ENCODE measurements around the gene NEDD4.
"Not testable (repeated sequence)": the region's sequence is repeated elsewhere in the genome, so short reads cannot be mapped to it uniquely, and the experiment has no call there.

NEDD4 gene

DNA sequence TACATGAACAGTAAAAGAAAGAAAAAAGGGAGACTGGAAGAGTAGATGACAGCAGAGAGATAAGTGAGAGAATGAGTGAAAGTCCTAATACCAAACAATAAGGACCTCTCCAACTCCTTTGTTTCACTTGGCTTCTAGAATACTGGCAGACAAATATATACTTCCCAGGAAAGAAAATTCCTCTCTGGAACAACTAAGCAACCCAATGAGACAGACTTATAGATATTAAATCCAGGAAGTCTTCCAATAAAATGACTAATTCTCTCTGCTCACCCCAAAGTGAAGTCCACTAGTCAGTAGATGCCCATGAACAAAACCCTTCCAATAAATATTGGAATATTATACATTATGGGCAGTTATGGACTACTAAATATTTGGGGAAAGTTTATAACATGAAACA lies 114.2 kb downstream of the NEDD4 start:
- no peak for DNase-seq

GRCh38 chr15:55873024-55873720 lies 120.2 kb downstream of the NEDD4 start:
- no peak for DNase-seq

GRCh38 chr15:55872471-55872870 lies 120.9 kb downstream of the NEDD4 start:
- no peak for DNase-seq

DNA sequence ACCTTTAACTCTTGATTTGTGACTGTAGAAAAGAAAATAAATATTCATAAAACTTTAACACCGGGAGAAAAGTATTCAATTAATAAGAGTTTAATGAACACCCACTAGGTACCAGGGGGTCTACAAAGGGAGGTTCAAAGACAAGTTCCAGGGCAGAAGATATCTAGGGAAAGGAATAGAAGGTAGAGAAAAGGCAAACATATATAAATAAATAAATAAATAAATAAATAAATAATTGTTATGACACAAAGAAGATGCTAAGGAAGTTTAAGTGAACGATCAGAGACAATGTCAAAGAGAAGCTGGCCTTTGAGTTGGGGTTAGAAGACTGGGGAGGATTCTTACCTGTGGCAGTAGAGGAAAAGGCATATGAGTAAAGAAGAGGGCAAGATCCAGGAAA lies 123.8 kb downstream of the NEDD4 start:
- no peak for DNase-seq

DNA sequence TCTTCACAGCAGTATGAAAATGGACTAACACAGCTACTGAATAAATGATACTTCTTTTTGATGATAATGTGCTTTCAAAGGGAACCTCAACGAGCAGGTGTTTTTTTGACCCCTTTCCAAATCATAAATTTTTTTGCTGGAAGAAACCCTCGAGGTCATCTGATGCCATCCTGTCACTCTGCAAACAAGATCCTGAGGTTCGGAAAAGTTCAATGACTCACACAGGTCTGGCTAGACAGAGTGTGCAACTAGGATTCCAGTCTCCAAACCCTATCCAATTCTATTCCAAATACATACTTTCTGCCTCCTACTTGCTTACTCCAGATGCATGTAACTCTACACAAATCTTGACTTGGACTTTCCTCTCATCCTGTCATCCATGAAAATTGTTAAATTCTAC lies 124.7 kb downstream of the NEDD4 start:
- DNase-seq = no peak

GRCh38 chr15:55868291-55868690 lies 125.1 kb downstream of the NEDD4 start:
- DNase-seq = not testable (repeated sequence)

DNA sequence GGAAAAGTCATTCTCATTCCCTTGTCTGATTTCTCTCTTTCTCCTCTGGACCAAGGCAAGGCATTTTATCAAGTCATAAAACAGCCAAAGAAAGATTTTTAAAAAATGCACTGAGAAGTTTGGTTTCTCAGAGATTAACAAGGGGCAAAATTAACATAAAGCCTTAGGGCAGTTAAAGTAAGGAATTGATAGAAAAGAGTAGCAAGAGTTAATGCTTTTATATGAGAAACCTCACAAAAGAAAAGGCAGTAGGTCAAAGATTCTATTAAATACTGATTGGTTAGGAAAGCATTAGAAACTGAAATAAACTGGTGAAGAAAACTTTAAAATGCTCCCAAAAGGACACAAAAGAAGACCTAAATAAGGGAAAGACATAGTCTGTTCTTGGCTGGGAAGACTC lies 129.5 kb downstream of the NEDD4 start:
- no peak for DNase-seq

DNA sequence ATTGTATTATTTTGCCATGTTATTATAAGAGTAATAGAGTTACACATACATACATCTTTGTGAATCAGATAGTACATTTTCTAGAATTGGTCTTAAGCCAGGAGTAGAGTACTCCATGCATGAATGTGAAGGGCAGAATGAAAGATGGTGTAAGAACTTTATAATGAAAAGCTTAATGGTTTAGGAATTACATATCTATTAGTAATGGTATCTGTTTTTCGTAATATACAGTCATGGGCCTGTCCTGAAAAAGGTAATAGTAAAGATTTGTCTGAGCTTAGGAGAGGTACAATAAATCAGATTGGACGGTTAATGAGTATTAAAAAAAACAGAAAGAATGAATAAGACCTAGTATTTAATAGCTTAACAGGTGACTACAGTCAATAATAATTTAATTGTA lies 132.3 kb downstream of the NEDD4 start:
- DNase-seq = no peak

DNA sequence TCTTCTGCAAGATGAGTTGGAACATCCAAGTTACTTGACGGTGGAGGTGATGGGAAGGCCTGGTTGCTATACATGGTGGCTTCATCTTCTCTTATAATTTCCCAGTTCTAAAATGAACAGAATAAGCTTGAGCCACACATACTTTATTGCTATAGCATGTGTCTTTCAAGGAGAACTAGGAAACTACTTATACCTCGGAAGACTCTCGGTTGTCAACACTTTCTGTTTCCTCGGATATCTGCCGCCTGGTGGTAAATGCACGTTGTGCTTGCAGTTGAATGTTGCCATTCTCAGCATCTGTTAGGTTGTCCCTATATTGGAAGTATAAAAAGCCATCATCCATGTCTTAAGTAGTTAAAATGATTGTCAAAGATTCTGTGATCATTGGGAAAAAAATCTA lies 132.9 kb downstream of the NEDD4 start:
- no peak for DNase-seq

GRCh38 chr15:55859681-55860080 lies 133.7 kb downstream of the NEDD4 start:
- DNase-seq = no peak

GRCh38 chr15:55858661-55859060 lies 134.8 kb downstream of the NEDD4 start:
- no peak for DNase-seq

DNA sequence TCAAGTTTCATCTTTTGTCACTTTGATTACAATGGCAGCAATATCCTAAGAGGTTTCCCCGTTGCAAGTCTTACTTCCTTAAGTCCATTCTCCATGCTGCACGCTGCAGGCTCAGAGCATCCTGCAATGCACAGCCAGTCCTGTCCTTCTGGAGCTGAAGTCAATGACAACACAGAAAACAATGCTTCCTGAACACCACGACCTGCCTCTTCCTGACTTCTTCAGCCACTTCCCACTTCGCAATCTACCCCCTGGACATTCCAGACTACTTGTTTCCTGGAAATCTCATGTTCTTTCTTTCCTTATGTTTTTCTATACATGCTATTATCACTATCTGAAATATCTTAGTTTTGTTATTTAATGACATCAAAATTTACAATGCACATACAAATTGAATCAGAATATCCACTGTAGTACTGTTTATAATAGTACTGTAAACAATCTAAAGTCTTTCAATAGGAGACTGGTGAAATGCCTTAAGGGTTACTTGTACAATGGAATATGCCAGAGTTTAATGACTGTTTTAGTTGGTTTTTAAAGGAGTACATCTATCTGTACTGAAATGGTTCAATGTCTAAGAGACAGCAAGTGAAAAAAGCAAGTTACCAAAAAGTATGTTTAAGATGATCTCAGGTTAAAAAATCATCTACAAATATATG lies 136.8 kb downstream of the NEDD4 start:
- no peak for DNase-seq

GRCh38 chr15:55853134-55853533 lies 140.3 kb downstream of the NEDD4 start:
- no peak for DNase-seq

DNA sequence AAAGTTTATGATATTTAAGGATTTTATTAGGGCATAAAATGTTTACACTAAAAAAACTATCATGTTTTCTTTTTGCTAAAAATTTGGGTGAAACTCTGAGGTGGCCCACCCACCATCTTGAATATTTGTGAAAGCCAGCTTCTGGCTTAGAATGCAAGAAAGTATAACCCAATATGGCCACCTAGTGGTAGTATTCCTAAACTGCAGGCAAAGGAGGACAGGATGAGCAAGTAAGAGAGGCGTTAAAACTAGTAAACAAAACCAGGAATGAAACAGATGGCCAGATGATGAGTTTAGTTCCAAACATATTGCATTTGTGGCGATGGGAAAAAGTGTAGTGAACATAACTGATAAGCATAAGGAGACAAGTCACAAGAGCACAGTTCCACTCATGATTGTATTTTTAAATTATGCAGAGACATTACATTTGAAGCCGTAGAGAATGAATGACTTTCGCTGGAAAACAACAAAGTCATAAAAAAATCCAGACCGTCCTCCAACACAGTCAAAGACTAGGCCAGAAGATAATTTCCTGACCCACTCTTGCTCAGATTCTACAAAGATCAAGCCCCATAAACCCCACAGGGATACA lies 147.2 kb downstream of the NEDD4 start:
- DNase-seq = peak; percentile 50

DNA sequence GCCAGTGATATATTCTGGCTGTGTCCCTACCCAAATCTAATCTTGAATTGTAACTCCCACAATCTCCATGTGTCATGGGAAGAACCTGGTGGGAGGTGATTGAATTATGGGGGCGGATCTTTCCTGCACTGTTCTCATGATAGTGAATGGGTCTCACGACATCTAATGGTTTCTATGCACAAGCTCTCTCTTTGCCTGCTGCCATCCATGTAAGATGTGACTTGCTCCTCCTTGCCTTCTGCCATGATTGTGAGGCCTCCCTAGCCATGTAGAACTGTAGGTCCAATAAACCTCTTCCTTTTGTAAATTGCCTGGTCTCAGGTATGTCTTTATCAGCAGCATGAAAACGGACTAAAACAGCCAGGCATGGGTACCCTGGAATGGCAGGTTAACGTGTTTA lies 150.5 kb downstream of the NEDD4 start:
- not testable (repeated sequence) for DNase-seq

- DNase-seq = no peak
Measured at GRCh38 chr15:55835866-55836265, 157.5 kb downstream of the NEDD4 start.

DNA sequence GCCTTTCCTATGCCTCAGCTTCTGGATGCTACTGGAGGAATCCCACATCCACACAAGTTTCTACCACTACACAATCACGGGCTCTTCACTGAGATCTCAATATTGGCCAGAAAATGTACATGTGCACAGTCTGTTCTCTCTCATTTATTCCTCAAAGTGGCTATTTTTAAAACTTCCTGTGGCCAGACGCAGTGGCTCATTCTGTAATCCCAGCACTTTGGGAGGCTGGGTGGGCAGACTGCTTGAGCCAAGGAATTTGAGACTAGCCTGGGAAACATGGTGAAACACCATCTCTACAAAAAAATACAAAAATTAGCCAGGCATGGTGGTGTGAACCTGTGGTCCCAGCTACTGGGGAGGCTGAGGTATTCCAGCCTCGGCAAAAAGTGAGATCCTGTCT lies 159.1 kb downstream of the NEDD4 start:
- no peak for DNase-seq

DNA sequence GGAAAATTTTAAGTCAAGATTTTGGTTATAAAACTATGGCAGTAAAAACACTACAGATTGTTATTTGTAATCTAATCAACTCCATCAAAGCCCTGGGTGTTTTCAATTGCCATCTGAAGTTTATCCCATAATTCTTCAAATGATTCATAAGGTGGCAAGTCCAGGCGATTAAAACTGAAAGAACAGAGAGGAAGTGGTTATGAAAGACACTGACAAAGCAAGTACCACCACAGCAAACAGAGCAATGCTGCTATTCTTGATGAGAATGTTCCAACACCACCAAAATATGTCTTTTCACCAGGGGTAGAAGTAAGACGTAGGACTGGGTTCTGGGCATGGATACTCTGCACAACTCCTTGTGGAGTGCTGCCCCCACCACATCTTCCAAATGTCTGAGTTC lies 163.6 kb downstream of the NEDD4 start:
- no peak for DNase-seq

DNA sequence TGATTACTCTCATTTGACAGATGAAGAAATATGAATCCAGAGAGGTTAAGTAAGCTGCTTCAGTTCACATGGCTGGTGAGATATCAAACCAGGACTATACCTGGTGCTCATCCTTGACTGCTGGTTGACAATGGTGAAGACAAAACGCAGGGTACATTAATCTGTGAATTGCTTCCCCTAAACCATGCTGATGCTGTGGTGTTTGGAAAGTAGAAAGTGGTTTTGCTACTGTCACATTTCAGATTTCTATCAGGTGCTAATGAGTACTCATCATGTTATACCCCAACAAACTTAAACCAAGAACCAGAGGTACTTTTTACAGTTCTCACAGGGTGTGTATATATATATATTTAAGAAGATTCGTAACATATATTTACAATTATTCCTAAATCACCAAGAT lies 165.5 kb downstream of the NEDD4 start:
- DNase-seq = no peak

GRCh38 chr15:55827204-55827603 lies 166.2 kb downstream of the NEDD4 start:
- DNase-seq = no peak

DNA sequence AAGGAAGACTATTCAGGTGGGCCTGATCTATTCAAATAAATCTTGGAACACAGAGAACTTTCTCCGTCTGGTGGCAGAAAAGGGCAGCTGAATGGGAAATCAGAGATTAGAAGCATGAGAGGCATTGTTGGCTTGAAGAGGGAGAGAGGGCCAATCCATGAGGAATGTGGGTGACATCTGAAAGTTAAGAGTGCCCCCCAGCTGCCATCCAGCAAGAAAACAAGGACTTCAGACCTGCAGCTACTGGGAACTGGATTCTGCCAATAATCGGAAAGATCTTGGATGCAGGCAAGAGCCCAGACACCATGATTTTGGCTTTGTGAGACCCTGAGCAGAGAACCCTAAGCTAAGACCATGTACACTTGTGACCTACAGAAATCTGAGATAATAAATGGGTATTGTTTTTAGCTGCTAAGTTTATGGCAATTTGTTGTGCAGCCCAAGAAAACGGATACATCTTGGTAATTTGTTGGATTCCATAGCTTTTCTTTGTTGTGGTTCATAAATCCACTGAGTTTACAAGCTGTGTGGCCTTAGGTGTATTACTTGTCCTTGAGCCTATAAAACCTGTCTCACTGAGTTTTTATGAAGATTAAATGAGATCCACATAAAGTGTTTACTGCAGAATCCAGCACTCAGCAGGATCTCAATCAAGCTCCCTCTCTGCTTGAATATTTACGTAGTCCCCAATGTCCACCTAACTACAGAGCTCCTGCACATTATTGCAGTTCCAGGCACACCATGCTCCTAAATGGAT lies 168.4 kb downstream of the NEDD4 start:
- no peak for DNase-seq

GRCh38 chr15:55823699-55824340 lies 169.6 kb downstream of the NEDD4 start:
- DNase-seq = no peak

- no peak for DNase-seq
Measured at GRCh38 chr15:55823191-55823670, 170.2 kb downstream of the NEDD4 start.
